Keratinocyte (primary cell): ENCODE results near the gene ACSF3. TPM values are rescaled to one million over a fixed set of nuclear protein-coding genes. Genes with fewer than 3 reads are reported as not detected.

Experiments
- DNase-seq: peaks from one replicate; pipeline ENCODE4 v3.0.0-alpha.2; 2011; ENCODE audit warnings: low read depth, missing footprints, low spot score
- FAIRE-seq: peaks from 2 replicates; lab custom pipeline; 2011; peaks lifted over from hg19 to GRCh38; lab: Jason Lieb, UNC
- H2AFZ ChIP-seq: 2 replicates; pipeline ENCODE4 v1.6.0; 2012; ENCODE audit warnings: low read length, control low read depth, inconsistent platforms; ENCODE audit not compliant: control insufficient read depth
- H3K27ac ChIP-seq: 2 replicates; pipeline ENCODE4 v1.5.1; 2011; ENCODE audit warnings: low read length; ENCODE audit not compliant: control insufficient read depth, insufficient read depth
- H3K27me3 ChIP-seq: 3 replicates; pipeline ENCODE4 v1.6.0; 2011; ENCODE audit warnings: low read length; ENCODE audit not compliant: control insufficient read depth, insufficient read depth; ENCODE audit errors: extremely low read depth
- H3K36me3 ChIP-seq, 2 experiments: 2 replicates in 1 of 2; 3 replicates in 1 of 2; pipeline ENCODE4 v1.5.1; 2011; ENCODE audit warnings: low read length in 2 of 2, mild to moderate bottlenecking in 1 of 2; ENCODE audit not compliant: control insufficient read depth in 2 of 2, insufficient read depth in 2 of 2; ENCODE audit errors: extremely low read depth in 1 of 2
- H3K4me1 ChIP-seq: 3 replicates; pipeline ENCODE4 v1.5.1; 2011; ENCODE audit warnings: low read length; ENCODE audit not compliant: control insufficient read depth, insufficient read depth; ENCODE audit errors: extremely low read depth
- H3K4me2 ChIP-seq: 3 replicates; pipeline ENCODE4 v1.6.0; 2011; ENCODE audit warnings: low read depth, low read length; ENCODE audit not compliant: control insufficient read depth, insufficient read depth; ENCODE audit errors: extremely low read depth
- H3K4me3 ChIP-seq, 3 experiments: fragments of 200-600 bp in 1 of 3; sonication (generic) in 1 of 3; 2 replicates in 2 of 3; 3 replicates in 1 of 3; pipeline ENCODE4 v1.5.1; 2011 to 2016; ENCODE audit warnings: low read length in 3 of 3, mild to moderate bottlenecking in 3 of 3, control low read depth in 2 of 3, inconsistent platforms in 1 of 3, low read depth in 1 of 3, mixed read lengths in 1 of 3, mixed run types in 1 of 3, moderate library complexity in 1 of 3; ENCODE audit not compliant: control insufficient read depth in 2 of 3, insufficient read depth in 2 of 3; ENCODE audit errors: extremely low read depth in 1 of 3
- H3K79me2 ChIP-seq: 2 replicates; pipeline ENCODE4 v1.6.0; 2012; ENCODE audit warnings: low read length; ENCODE audit not compliant: control insufficient read depth, insufficient read depth
- H3K9ac ChIP-seq: 3 replicates; pipeline ENCODE4 v1.6.0; 2011; ENCODE audit warnings: low read length; ENCODE audit not compliant: control insufficient read depth, insufficient read depth; ENCODE audit errors: extremely low read depth
- H3K9me1 ChIP-seq: 3 replicates; pipeline ENCODE4 v1.6.0; 2011; ENCODE audit warnings: low read length; ENCODE audit not compliant: control insufficient read depth, insufficient read depth; ENCODE audit errors: extremely low read depth
- H3K9me3 ChIP-seq: 2 replicates; pipeline ENCODE4 v1.5.1; 2012; ENCODE audit warnings: low read depth, low read length; ENCODE audit not compliant: control insufficient read depth
- H4K20me1 ChIP-seq: 3 replicates; pipeline ENCODE4 v1.6.0; 2011; ENCODE audit warnings: low read length; ENCODE audit not compliant: control insufficient read depth, insufficient read depth; ENCODE audit errors: extremely low read depth
- CTCF ChIP-seq, 3 experiments: IDR thresholded peaks in 1 of 3; conservative IDR thresholded peaks in 1 of 3; optimal IDR thresholded peaks in 1 of 3; 2 replicates in 2 of 3; 3 replicates in 1 of 3; pipeline versions ENCODE3 to v1.5.1; 2011; ENCODE audit warnings: low read length in 3 of 3, mild to moderate bottlenecking in 3 of 3, moderate library complexity in 2 of 3, control low read depth in 1 of 3, inconsistent platforms in 1 of 3; ENCODE audit not compliant: insufficient read depth in 2 of 3; ENCODE audit errors: extremely low read depth in 1 of 3
- EZH2 ChIP-seq: IDR thresholded peaks from one replicate; pipeline ENCODE4 v1.6.1; 2012; ENCODE audit warnings: inconsistent platforms, mild to moderate bottlenecking, low read length, moderate library complexity
- dilution Hi-C: fragments of 300-500 bp; cut with MboI; formaldehyde crosslinking; loops from one replicate; pipeline ENCODE4 v1.7.0; 2020; ENCODE audit warnings: low sequenced_read_pairs; ENCODE audit not compliant: extremely low pct_ligation_motif_present
- polyA plus RNA-seq, 5 experiments: library from polyadenylated mRNA; depleted of rRNA in 3 of 5; stranded (reverse) in 3 of 5; stranded (forward) in 1 of 5; unstranded in 1 of 5; fragments of >200 nt; gene quantifications; 1 replicate in 1 of 5; 2 replicates in 3 of 5; 3 replicates in 1 of 5; pipeline versions ENCODE4 v1.2.1 to v1.2.3, GENCODE V29; 2011 to 2012; ENCODE audit warnings: missing spikeins in 2 of 5, low read depth in 1 of 5, low replicate concordance in 1 of 5

Gene ACSF3
- polyA plus RNA-seq, 1 donor (not counting 4 experiments of a cell fraction or from before 2014, with no cell fraction given): 13.4 TPM

- Histone ChIP-seq H3K9ac (no peak overlapping the region), H3K4me1 (peaks cover 8% of the 10 kb centered on the region), H2AFZ (no peak overlapping the region), H3K4me2 (no peak overlapping the region), H3K9me1 (no peaks in the 10 kb centered on the region), H3K4me3 (no peak overlapping the region), H3K36me3 (no peaks in the 10 kb centered on the region), H3K27me3 (peaks cover 64% of the 10 kb centered on the region), H3K9me3 (no peaks in the 10 kb centered on the region), H4K20me1 (no peaks in the 10 kb centered on the region), H3K27ac (no peak overlapping the region), H3K79me2 (no peaks in the 10 kb centered on the region)
- FAIRE-seq: no peak
- no peak for TF ChIP-seq EZH2
- TF ChIP-seq CTCF (optimal IDR thresholded peaks at IDR 0.05 in 1 of 3, IDR thresholded peaks at IDR 0.05 in 1 of 3, conservative IDR thresholded peaks at IDR 0.05 in 1 of 3; ENCODE audit: extremely low read depth in 1 of 3, insufficient read depth in 2 of 3, low read length in 3 of 3): no peak
- DNase-seq: no peak
- dilution Hi-C loops: no loop called here
Measured at GRCh38 chr16:89049484-89050118, 44.1 kb upstream of the ACSF3 start.

GRCh38 chr16:89050119-89050867 is 43.4 kb upstream of the ACSF3 start:
- H3K4me2 ChIP-seq: no peak overlapping the region
- DNase-seq: no peak
- H3K27ac ChIP-seq: no peak overlapping the region
- no peak for FAIRE-seq
- H2AFZ ChIP-seq: no peak overlapping the region
- no peaks in the 10 kb centered on the region for H4K20me1 ChIP-seq
- H3K27me3 ChIP-seq: peaks cover 60% of the 10 kb centered on the region
- TF ChIP-seq EZH2 (no peak), CTCF (optimal IDR thresholded peaks at IDR 0.05 in 1 of 3, IDR thresholded peaks at IDR 0.05 in 1 of 3, conservative IDR thresholded peaks at IDR 0.05 in 1 of 3; ENCODE audit: extremely low read depth in 1 of 3, insufficient read depth in 2 of 3, low read length in 3 of 3) (no peak)
- H3K9ac ChIP-seq: no peak overlapping the region
- no peaks in the 10 kb centered on the region for H3K36me3 ChIP-seq
- no peaks in the 10 kb centered on the region for H3K9me3 ChIP-seq
- H3K9me1 ChIP-seq: no peaks in the 10 kb centered on the region
- dilution Hi-C loops: no loop called here
- no peak overlapping the region for H3K4me3 ChIP-seq
- H3K4me1 ChIP-seq: peaks cover 8% of the 10 kb centered on the region
- H3K79me2 ChIP-seq: no peaks in the 10 kb centered on the region
